ENCODE data around the gene EXOC4.

The EXOC4 gene

GRCh38 chr7:133461421-133461820 is 208.5 kb downstream of the EXOC4 start:
- Histone ChIP-seq H3F3A (ENCODE audit: insufficient read depth, low read length) (no peaks in the 10 kb centered on the region), H3K36me3 (ENCODE audit: insufficient read depth, low read length) (no peaks in the 10 kb centered on the region), H3K79me2 (ENCODE audit: insufficient read depth, low read length) (no peaks in the 10 kb centered on the region), H3K9ac (ENCODE audit: low read length) (no peak overlapping the region), H3K4me1 (ENCODE audit: insufficient read depth, low read length, severe bottlenecking) (no peaks in the 10 kb centered on the region), H2AFZ (ENCODE audit: low read length) (no peak overlapping the region), H3K9me3 (ENCODE audit: low read length) (no peaks in the 10 kb centered on the region), H3K4me2 (ENCODE audit: low read length) (no peak overlapping the region), H3K27ac (ENCODE audit: low read depth, low read length, poor library complexity, severe bottlenecking) (no peak overlapping the region), H4K20me1 (ENCODE audit: insufficient read depth, low read length) (no peaks in the 10 kb centered on the region), H3K4me3 (ENCODE audit: low read depth, low read length, poor library complexity, severe bottlenecking) (no peak overlapping the region), H3K9me2 (ENCODE audit: low read depth, low read length) (no peaks in the 10 kb centered on the region), H3K27me3 (ENCODE audit: insufficient read depth, low read length) (no peaks in the 10 kb centered on the region)
- TF ChIP-seq EZH2 (IDR thresholded peaks at IDR 0.05; ENCODE audit: borderline replicate concordance, low read length) (no peak), CTCF (IDR thresholded peaks at IDR 0.05; ENCODE audit: low read length) (no peak)

GRCh38 chr7:133475655-133476054 is 222.8 kb downstream of the EXOC4 start:
- no peak overlapping the region for H3K9ac ChIP-seq (ENCODE audit: low read length)
- H3K27ac ChIP-seq (ENCODE audit: low read depth, low read length, poor library complexity, severe bottlenecking): no peak overlapping the region
- no peaks in the 10 kb centered on the region for H3K79me2 ChIP-seq (ENCODE audit: insufficient read depth, low read length)
- no peaks in the 10 kb centered on the region for H4K20me1 ChIP-seq (ENCODE audit: insufficient read depth, low read length)
- H3K9me2 ChIP-seq (ENCODE audit: low read depth, low read length): no peaks in the 10 kb centered on the region
- no peaks in the 10 kb centered on the region for H3K27me3 ChIP-seq (ENCODE audit: insufficient read depth, low read length)
- peaks cover 27% of the 10 kb centered on the region; the same call in 1 of the 2 replicates for H3K36me3 ChIP-seq (ENCODE audit: insufficient read depth, low read length)
- H3K4me3 ChIP-seq (ENCODE audit: low read depth, low read length, poor library complexity, severe bottlenecking): no peak overlapping the region
- no peaks in the 10 kb centered on the region for H3K4me1 ChIP-seq (ENCODE audit: insufficient read depth, low read length, severe bottlenecking)
- no peaks in the 10 kb centered on the region for H3F3A ChIP-seq (ENCODE audit: insufficient read depth, low read length)
- no peaks in the 10 kb centered on the region for H3K9me3 ChIP-seq (ENCODE audit: low read length)
- no peak for TF ChIP-seq EZH2 (IDR thresholded peaks at IDR 0.05; ENCODE audit: borderline replicate concordance, low read length)
- no peak for TF ChIP-seq CTCF (IDR thresholded peaks at IDR 0.05; ENCODE audit: low read length)
- H3K4me2 ChIP-seq (ENCODE audit: low read length): no peak overlapping the region
- H2AFZ ChIP-seq (ENCODE audit: low read length): no peak overlapping the region

DNA sequence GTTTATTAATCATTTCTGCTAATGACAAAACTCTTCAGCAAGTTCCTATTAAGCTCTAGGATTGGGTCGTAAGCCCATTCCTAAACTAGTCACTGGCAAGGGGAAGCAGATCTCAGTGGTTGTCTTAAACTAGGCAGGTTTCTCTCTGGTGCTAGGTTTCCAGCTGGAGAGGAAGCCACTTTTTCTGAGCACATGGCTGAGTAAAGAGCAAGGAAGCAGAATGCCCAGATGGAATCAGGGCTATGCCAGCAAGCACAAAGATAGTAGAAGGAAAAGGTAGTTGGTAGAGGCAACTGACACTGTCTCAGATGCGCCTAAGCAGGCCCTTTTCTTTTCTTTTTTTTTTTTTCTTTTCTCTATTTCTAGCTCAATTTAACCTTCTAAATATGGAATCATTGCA is 224.9 kb downstream of the EXOC4 start:
- Histone ChIP-seq H3K9me3 (ENCODE audit: low read length) (no peaks in the 10 kb centered on the region), H4K20me1 (ENCODE audit: insufficient read depth, low read length) (no peaks in the 10 kb centered on the region), H3K36me3 (ENCODE audit: insufficient read depth, low read length) (peaks cover 32% of the 10 kb centered on the region; the same call in 1 of the 2 replicates), H3K9me2 (ENCODE audit: low read depth, low read length) (no peaks in the 10 kb centered on the region), H3K9ac (ENCODE audit: low read length) (no peak overlapping the region), H3K4me1 (ENCODE audit: insufficient read depth, low read length, severe bottlenecking) (no peaks in the 10 kb centered on the region), H3K27me3 (ENCODE audit: insufficient read depth, low read length) (no peaks in the 10 kb centered on the region), H3K79me2 (ENCODE audit: insufficient read depth, low read length) (no peaks in the 10 kb centered on the region), H2AFZ (ENCODE audit: low read length) (no peak overlapping the region), H3K27ac (ENCODE audit: low read depth, low read length, poor library complexity, severe bottlenecking) (no peak overlapping the region), H3K4me3 (ENCODE audit: low read depth, low read length, poor library complexity, severe bottlenecking) (no peak overlapping the region), H3K4me2 (ENCODE audit: low read length) (no peak overlapping the region), H3F3A (ENCODE audit: insufficient read depth, low read length) (no peaks in the 10 kb centered on the region)
- TF ChIP-seq EZH2 (IDR thresholded peaks at IDR 0.05; ENCODE audit: borderline replicate concordance, low read length) (no peak), CTCF (IDR thresholded peaks at IDR 0.05; ENCODE audit: low read length) (no peak)

Measured in OCI-LY1 (cell line).